Muscle of back (tissue), 11 donors: ENCODE results near the gene HSPA4. TPM values are rescaled to one million over a fixed set of nuclear protein-coding genes. Genes with fewer than 3 reads are reported as not detected.

ENCODE experiments used
- DNase-seq, 3 donors: peaks; one replicate each; pipeline versions ENCODE4 v3.0.0 to v3.0.0-alpha.2; 2013
- polyA plus RNA-seq, 10 donors: library from polyadenylated mRNA; unstranded; fragments of 120-200 nt; gene quantifications; one replicate each; pipeline ENCODE4 v1.2.1, GENCODE V29; 2013; ENCODE audit not compliant: insufficient read length in 10 of 10

Gene HSPA4
- polyA plus RNA-seq, 10 donors = 67.9 to 108 (median 82.4) TPM

DNA sequence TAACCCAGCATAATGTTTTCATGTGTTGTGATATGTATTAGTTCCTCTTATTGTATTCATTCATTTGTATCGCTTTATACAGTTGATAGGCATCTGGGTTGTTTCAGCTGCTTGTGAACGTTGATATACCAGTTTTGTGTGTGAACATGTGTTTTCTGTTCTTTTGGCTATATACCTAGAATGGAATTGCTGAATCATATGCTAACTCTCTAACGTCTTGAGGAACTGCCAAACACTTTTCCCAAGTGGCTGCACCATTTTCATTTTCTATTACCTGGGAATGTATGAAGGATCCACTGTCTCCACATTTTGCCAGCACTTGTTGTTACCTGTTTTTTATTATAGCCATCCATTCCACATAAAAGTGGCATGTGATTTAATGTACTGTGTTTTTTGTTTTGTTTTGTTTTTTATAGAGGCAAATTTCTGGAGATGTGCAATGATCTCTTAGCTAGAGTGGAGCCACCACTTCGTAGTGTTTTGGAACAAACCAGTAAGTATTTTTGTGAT lies 34.6 kb downstream of the HSPA4 start:
- no peak for DNase-seq

DNA sequence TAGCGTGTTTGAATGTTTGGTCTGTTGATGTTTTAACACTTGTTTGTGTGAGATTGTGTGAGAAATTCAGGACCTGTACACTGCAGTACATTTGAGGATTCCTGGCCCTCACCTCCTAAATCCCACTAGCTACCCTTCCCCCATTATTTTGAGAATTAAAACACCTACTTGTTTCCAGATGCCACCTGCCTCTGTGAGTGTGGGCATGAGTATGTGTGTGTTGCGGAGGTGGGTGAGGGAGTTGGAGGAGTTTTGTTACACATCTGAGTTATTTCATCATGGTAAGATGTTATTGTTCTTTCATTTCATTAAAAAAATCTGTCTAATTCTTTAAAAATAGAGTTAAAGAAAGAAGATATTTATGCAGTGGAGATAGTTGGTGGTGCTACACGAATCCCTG lies 36.3 kb downstream of the HSPA4 start:
- no peak for DNase-seq

DNA sequence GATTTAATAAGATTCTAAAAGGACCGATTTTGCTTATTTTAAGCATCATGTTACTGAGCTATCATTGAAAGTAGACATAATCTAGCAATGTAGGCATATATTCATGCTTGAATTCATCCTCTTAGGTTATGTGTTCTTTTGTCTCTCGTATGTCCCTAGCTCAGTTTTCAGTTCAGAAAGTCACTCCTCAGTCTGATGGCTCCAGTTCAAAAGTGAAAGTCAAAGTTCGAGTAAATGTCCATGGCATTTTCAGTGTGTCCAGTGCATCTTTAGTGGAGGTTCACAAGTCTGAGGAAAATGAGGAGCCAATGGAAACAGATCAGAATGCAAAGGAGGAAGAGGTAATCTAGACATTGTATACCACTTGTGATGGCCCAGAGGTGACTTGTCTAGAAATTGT lies 39.2 kb downstream of the HSPA4 start:
- DNase-seq = no peak

DNA sequence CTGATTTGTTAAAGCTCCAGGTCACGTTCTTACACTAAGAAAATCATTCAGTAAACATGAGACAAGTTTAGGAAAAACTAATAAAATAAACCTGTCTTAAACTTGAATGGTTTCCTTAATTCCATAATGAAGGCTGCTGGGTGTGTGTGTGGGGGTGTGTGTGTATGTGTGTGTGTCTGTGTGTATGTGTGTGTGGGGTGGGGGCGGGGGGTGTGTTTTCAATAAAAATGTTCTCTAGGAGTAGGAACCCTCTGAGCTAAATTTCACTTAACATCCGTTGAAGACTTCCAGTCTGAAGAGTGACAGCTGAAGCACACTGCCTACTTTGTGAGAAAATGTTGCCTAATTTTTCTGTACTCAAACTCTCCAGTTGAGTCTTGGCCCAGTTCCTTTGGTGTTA lies 54.5 kb downstream of the HSPA4 start:
- no peak for DNase-seq

DNA sequence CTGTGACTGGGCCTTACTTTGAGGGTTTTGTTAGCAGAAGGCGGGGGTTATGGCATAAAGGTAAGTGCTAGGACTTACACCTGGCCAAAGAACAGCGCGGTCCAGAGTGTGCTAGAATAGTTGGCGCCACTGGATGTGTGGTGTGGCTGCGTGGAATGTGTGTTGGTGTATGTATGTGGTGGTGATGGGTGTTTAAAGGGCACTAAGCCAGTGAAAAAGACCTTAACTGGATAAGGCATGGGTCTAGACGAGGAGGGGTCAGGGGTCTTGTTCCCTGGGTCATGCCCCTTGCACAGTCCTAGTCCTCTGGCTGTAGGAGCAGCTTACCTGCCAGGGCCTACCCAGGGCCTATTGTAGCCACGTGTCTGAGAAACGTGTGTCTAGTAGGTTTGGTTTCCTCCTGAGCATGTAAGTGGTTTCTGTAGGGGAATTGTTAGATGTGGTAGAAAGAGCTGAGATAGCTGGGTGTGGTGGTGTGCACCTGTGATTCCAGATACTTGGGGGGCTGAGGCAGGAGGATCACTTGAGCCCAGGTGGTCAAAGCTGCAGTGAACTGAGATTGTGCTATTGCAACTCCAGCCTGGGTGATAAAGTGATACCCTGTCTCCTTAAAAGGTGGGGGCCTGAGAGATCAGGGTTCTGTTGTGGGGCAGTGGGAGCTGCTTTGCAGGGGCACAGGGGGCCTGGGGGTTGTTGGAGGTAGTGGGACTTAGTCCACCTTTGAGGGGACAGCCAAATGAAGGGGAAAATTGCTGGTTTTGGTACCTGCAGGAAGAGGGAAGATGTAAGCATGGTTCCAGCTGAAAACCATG lies 55.2 kb downstream of the HSPA4 start:
- DNase-seq = no peak

DNA sequence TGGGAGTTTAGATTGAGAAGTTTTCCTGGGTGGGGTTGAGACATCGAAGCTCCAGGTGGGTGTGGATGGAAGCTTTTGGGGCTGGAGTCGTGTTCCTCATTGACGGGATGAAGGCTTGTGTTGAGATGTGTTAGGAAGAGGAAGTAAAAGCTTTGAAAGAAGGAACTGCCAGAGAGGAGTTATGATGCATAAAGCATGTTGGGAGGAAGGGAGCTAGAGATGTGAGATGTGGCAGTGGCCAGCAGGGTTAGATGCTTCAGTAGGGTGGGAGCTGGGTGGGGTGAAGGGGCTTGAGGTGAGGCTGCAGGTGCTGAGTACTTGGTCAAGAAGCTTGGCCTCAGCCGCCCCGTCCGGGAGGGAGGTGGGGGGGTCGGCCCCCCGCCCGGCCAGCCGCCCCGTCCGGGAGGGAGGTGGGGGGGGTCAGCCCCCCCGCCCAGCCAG lies 56.7 kb downstream of the HSPA4 start:
- DNase-seq = no peak

DNA sequence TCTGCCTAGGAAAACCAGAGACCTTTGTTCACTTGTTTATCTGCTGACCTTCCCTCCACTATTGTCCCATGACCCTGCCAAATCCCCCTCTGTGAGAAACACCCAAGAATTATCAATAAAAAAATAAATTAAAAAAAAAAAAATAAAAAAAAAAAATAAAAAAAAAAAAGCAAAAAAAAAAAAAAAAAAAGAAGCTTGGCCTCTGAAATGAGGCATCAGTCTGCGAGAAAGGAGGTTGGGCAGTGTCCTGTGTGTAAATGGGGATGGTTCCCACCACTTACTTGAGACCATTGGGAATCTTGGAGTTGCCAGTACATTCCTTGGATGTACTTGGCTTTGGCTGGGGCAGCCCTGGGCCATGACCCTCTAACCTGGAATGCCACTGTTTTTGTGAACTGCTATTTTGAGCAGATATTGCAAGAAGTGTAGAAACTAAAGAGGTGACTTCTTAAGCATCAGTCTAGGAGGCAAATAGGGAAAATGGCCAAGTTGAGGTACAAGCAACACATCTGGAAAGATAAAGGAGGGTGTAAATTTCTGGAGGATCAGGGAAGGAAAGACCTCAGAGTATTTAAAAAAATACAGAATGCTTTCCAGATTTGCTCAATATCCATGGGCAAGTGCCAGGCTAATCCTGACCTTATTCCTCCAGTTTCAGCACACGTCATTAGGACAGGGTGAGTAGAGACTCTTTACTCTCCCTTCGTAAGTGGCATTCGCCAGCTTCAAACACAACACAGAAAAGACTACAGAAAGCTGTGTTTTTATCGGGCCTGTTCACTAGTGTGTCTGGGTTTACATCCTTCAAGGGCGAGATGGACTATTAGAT lies 58.1 kb downstream of the HSPA4 start:
- DNase-seq = no peak

DNA sequence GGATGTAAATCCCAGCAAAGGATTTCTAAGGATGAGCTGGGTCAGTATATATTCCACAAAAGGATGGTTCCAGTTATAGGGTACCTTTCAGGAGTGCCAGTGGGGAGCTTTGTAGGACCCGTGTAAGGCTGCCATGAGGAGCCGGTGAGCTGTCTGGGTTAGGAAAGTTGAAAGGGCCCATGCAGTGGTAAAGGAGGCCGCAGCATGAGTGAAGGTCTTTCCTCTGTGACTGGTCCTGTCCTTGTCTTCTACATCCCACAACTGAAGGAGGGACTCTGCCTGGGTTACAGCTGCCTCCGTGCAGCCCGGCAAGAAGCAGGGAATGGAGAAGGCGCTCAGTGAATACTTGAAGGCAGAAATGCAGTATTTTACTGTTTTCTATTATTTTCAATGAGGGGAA lies 58.9 kb downstream of the HSPA4 start:
- no peak for DNase-seq

DNA sequence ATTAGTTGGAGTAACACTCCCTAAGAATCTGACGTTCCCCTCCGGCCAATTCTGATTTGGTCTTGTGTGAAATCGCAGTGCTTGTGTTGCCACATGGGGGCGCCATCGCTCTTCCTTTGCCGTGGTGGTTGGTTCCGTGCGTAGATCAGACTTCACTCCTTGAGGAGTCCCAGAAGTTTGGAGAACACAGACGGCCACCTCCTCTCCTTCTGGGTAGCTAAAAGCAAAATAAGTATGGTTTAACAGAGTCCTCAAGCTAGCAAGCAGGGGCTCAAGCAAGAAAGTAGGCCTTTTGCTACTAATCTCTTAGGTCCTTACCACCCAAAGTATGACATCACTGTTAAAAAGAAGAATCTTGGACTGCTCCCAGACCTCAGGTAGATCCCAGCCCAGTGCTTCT lies 59.5 kb downstream of the HSPA4 start:
- DNase-seq = peak; percentile 80 to 92 (median 90)

DNA sequence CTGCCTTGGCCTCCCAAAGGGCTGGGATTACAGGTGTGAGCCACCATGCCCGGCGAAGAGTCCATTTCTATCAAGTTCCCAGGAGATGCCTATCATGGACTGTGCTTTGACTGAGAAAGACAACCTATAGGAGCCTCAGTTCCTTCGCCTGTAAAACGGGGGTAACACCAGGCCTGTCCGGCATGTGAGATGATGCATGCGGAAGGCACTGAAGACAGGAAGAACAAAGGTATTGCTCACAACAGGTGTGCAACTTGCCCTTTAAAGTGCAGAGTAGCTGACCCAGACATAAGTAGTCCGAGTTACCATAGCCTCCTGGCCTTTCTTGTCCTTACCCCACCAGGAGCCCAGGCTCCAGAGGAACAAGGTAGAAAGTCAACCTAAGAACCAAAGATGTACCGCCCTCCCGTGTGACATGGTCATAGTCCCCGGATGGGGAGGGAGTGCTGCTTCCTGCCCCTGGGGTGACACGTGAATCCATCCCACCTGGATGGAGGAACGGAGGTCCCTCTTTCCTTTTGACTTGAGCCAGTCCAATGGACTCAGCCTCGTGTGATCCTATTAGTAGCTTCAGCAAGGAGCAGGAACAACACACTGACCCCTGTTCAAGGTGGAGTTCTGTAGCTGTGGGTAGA lies 60.3 kb downstream of the HSPA4 start:
- no peak for DNase-seq

DNA sequence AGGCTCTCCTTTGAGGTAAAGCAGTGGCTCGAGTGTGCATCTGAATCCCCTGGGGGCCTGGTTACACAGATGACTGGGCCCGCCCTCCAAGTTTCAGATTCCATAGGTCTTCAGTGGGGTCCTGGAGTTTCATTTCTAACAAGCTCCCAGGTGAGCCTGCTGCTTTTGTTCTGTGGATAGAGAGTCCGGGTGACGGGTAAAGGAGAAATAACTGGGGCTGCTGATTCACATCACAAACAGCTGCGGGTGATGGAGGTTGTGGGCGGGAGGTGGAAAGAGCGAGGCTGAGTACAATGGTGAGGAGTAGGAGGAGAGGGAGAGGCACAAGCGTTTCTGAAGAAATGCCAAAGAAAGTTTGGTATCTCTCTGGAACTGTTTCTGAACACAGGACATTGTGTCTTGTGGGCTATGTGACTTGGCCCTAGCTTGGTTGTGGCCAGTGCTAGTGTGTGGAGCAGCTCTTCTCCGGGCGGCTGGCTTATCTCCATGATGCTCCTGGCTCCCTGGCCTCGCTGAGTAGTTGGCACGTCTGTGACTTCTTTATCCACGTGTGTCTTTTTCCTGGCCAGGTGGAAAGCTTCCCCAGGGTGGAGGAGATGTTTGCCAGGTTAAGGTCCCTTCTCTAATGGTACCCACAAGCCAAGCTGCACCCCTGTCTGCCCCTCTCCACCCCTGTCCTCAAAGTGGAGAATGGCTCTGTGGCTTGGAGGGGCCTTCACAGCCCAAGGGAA lies 61.7 kb downstream of the HSPA4 start:
- DNase-seq = no peak

DNA sequence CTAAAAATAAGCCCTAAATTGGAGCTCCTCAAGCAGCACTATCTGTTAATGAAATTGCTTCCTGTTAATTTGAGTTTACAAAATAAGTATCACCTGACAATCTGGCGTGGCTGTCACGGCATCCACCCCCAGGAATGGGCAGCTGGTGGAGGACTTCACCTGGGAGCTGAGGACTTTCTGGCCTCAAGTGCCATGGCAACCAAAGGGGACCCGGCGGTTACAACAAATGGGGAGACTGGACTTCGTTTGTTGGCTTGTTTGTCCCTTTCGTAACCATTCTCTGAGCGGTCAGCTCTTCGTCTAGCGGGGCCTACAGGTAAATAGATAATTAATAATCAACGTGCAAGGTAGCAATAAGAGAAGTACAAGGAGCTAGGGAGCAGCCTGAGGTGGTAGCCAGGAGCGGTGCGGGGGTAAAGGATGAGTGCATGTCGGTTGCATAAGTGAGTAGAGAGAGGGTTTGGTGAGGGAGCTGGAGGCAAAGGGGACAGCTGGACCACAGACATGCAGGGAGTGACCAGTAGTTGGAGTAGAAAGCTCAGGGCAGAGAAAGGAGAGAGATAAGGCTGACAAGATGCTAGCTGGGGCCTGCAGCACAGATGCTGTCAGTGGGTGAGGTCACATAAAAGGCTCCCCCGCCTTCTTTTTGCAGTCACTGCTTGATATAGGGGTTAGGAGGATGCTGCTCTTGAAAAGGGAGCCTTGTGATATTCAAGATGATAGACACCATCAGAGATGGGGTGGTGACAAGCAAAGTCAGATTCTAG lies 62.5 kb downstream of the HSPA4 start:
- no peak for DNase-seq

DNA sequence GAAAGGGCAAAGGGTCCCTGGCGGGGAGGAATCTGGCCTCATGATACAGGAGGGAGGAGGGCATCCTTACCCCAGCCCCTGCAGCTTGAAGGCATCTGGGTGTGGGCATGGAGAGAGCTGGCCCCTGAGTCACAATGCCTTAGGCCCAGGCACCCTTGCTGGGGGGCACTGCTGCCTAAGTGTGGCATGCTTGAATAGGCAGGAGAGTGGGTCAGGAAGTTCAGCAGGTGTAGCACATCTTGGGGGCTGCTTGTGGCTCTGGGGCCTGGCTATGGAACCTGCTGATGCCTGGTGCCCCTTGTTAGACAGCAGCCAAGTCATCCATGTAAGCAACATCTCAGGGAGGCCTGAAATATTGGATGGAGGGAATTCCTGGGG lies 63.1 kb downstream of the HSPA4 start:
- no peak for DNase-seq

DNA sequence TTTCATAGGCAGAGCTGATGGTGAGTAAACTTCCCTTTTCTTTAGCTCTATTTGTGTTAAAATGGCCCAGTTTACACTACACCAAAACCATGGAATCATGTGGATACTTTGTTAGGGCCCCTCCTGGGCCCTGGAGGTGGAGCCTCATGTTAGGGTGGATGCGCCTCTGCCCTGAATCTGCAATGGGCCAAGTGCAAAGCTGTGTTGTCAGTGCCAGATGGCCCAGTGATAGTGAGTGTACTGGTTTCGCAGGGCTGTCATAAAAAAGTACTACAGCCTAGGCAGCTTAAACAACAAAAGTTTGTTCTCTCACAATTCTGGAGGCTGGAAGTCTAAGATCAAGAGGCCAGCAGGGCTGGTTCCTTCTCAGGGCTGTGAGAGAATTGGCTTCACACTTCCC lies 64.8 kb downstream of the HSPA4 start:
- no peak for DNase-seq

DNA sequence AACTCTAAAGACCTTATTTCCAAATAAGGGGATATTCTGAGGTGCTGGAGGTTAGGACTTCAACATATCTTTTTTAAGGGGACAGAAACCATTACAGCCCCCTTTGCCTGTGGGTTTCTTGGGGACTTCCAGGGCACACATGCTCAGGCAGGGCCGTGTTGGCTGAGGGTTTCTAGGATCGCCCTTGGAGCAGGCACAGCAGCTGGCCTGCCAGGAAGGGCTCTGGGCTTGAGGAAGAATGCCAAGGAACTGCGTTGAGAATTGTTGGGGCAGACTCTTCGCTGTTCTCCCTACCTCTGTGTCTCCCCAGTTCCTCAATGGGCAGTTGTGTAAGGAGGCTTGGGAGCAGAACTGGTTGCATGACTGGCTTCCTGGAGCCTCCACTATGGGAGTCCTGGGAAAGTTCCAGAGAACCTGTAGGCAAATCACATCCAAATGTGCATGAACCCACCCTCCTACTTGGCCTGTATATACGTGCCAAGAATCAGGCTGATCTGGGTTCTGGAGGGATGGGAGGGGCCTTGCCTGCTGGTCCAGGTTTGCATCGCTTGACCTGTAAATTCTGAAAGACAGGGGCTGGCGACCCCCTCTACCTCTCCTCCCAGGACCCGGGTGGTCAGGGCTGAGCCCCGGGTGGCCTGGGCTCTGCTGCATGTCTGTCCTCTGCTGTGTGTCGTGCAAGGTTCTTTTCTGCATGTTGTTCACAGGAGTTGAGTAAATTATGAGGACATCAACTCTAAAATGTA lies 65.5 kb downstream of the HSPA4 start:
- DNase-seq = no peak

DNA sequence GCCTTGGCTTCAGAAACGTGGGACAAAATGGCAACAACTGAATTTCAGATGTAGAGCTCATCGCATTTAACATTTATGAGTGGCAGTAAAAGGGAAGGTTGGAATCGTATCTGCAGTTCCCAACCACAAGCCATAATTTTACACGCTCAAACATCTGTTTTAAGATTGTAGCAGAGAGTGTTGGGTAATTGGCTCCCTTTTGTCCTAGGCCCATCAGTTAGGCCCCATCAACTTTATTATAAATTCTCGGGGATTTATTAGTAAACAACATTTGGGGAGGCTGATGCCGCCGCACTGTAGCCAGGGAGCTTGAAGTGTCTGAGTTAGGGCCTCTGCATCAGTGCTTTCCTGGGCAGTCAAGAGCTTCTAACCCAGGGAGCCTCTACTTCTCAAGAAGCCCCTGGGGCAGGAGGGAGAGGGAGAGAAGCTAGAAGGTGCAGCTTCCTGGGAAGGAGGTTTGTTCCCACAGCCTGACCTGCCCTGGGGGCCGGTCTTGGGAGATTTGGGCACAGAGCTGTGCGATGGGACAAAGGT lies 66.2 kb downstream of the HSPA4 start:
- DNase-seq = no peak

DNA sequence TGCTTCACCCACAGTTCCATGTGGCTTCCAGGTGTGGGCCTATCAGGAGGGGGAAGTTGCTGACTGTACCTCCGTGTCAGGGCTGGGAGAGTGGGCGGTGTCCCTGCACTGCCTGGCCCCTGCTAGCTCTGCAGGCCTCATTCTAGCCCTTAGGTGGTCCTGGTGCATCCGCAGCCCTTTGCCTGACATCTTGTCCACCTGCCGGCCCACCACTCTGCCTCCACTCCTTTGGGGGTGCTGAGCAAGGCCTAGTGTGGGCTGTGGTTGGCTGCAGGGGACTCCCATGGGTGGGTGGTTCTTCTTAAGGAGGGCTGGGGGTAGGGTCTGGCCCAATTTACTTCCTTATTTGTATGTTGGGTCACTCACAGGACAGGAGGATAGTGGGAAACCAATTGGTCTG lies 66.9 kb downstream of the HSPA4 start:
- no peak for DNase-seq

DNA sequence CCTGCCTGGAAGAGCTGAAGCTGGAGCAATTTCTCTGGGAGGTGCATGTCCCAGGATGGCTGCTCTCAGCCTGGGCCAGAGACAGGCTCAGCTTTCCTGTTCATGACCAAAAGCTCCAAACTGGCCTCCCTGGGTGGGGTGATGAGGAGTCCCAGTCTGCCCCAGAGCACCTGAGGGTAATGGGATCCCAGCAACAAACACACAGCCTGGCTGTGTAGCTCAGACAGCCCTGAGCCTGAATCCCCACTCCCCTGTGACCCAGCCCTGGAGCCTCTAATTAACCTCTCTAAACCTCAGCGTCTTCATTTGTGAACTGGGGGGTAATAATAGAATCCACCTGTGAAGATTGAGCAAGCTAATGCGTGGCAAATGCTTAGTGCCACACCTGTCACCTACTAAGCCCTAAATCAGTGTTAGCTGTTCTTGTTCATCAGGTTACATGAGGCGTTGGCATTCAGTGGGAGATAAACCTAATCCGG lies 67.5 kb downstream of the HSPA4 start:
- peak in 1 of 3 donors; percentile 41 for DNase-seq

DNA sequence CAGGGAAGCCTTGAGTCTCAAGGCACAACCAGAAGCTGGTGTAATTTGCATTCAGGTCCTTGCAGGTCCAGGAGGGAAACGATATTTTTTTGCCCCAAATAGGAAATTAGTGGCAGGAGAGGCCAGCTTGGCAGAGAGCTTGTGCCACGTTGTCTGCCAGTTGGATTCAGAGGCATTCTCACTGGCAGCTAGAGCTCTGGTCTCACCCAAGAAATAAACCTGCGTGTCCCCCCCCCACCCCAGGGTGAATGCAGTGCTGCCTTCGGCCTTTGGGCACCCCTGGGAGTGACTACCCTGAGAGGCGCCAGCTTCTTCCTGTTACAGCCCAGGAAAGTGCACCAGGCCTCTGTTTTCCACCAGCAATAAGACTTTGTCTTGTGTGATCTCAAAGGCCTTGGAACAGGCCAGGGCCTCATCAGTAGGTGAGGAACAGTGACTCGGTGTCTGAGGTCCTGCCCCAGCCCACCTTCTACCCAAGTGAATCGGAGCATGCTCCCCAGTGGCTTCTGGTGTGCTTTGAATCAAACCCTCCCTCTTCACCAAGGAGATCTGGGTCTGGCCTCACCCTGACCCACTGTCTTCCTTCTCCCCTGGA lies 68.4 kb downstream of the HSPA4 start:
- no peak for DNase-seq
